AG09309 (cell line): Measurements from ENCODE around the gene PLXNA1.

Experiments
- DNase-seq: peaks from one replicate; pipeline ENCODE4 v3.0.0-alpha.2; 2010; ENCODE audit warnings: low read depth
- H3K4me3 ChIP-seq: 2 replicates; pipeline ENCODE4 v1.5.1; 2011; ENCODE audit warnings: mild to moderate bottlenecking, low read depth, low read length, moderate library complexity; ENCODE audit not compliant: control insufficient read depth
- TF ChIP-seq, protein P1 (sequence below): IDR thresholded peaks from 2 replicates; pipeline ENCODE4 v1.5.1; 2011; ENCODE audit warnings: mild to moderate bottlenecking, low read depth, low read length, inconsistent platforms; ENCODE audit not compliant: insufficient read depth, control insufficient read depth; ENCODE audit errors: missing control alignments

PLXNA1 gene

DNA sequence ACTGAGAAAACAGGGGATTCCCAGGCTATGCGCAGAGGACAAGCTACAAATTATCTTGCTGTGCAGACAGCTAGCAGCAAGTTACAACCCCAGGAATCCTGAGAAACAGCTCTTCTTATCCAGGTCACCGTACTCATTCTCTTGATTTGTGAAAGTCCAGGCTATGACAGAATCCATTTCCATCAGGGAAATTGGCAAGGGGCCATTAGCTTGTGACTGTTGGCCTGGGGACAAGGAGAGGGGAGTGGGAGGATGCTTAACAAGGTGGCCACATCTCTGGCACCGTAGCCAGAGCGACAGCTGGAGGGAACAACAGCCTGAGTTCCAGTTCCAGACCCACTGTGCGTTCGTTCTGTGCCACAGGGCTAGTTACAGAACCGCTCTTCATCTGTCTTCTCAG, 44.9 kb upstream of the PLXNA1 start:
- TF ChIP-seq, protein P1, sequence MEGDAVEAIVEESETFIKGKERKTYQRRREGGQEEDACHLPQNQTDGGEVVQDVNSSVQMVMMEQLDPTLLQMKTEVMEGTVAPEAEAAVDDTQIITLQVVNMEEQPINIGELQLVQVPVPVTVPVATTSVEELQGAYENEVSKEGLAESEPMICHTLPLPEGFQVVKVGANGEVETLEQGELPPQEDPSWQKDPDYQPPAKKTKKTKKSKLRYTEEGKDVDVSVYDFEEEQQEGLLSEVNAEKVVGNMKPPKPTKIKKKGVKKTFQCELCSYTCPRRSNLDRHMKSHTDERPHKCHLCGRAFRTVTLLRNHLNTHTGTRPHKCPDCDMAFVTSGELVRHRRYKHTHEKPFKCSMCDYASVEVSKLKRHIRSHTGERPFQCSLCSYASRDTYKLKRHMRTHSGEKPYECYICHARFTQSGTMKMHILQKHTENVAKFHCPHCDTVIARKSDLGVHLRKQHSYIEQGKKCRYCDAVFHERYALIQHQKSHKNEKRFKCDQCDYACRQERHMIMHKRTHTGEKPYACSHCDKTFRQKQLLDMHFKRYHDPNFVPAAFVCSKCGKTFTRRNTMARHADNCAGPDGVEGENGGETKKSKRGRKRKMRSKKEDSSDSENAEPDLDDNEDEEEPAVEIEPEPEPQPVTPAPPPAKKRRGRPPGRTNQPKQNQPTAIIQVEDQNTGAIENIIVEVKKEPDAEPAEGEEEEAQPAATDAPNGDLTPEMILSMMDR: no peak
- no peak overlapping the region for H3K4me3 ChIP-seq
- DNase-seq: no peak

DNA sequence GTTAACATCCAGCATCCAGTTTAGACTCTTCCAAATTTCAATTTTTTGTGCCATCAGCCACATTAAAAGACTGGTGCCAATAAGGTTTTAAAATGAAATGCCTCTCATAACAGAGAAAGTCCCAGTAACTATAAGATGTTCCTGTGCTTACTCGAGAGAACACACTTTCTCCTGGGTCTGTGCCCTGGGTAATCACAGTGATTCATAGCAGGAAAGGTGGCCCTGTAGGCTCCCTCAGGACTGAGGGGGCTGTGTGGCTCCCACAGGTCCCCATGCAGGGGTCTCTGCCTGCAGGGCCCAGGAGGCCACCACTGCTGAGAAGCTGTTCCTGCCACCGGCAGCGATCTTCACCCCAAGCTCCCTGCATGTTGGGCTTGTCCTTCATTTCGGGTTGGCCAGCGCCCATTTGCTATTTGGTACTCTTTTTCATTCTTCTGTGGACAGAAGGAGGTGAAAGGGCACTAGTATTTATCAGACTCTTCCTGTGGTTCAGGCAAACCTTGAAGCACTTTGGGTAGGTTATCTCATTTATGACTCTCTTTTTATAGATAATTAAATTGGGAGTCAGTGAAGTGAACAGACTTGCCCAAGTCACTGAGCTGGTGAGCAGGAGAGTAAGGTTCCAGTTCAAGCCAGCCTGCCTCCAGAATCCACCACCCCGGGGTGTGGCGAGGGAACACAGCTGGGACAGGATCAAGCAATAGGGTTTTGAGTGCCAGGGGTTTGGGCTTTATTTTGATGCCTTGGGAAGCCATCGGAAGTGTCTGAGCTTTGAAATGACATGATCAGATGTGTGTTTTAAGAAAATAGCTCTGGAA, 44.2 kb upstream of the PLXNA1 start:
- TF ChIP-seq, protein P1: no peak
- no peak for DNase-seq
- H3K4me3 ChIP-seq: no peak overlapping the region

DNA sequence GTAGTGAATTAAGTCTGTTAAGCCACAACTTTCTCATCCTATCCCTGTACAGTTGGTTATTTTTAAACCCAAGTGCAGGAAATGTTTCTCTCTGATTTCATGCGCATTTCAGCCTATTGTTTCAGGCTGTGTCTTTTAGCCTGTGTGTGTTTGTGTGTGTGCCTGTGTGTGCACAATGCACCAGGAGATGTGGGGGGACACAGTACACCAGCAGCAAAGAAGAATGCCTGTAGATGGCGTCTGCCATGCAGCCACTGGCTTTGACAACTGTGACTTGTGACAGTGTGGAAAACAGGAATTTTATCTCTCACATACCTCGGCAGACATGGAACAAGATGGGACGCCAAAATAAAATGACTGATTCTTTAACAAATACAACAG, 43.6 kb upstream of the PLXNA1 start:
- TF ChIP-seq, protein P1: no peak
- no peak overlapping the region for H3K4me3 ChIP-seq
- DNase-seq: no peak

DNA sequence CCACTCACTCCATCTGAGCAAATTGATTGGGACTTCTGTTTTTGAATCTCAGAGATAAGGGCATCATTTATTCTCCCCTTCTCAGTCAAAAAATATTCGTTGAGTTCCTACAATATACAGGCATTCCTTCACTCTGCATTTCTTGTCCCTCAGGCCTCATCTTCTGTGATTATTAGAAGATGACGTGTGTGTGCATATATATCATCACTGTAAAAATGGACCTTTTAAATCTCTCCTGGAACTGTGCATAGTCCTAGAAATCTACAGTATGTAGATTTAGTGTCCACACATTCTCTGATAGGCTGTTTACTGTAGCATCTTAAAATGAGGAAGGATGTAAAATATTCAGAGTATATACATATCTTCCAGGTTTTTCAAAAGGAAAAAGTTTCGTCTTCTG, 43.2 kb upstream of the PLXNA1 start:
- no peak overlapping the region for H3K4me3 ChIP-seq
- TF ChIP-seq, protein P1: no peak
- DNase-seq: no peak

DNA sequence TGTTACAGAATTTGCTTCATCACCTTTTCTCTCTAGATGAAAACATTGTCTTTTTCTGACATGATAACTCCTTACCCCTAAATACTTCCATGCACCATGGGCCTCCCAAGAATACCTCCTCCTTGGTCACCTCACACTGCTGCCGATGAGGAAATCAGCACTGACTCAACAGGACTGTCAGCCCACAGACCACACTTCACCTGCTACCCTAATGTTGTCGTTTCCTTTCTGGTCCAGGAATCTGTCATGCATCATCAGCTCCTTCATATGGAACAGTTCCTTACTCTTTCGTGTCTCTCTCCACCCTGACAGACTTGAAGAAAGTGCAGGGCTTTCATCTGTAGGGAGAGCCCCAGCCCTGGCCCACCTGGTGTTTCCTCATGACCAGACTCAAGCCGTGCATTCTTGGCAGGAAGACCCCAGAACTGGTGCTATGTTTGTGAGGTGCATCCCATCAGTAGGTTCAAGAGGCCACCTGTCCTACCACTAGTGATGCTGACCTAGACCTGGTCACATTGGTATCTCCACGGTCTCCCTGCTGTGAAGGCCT, 41.1 kb upstream of the PLXNA1 start:
- no peak overlapping the region for H3K4me3 ChIP-seq
- no peak for DNase-seq
- TF ChIP-seq, protein P1: no peak

DNA sequence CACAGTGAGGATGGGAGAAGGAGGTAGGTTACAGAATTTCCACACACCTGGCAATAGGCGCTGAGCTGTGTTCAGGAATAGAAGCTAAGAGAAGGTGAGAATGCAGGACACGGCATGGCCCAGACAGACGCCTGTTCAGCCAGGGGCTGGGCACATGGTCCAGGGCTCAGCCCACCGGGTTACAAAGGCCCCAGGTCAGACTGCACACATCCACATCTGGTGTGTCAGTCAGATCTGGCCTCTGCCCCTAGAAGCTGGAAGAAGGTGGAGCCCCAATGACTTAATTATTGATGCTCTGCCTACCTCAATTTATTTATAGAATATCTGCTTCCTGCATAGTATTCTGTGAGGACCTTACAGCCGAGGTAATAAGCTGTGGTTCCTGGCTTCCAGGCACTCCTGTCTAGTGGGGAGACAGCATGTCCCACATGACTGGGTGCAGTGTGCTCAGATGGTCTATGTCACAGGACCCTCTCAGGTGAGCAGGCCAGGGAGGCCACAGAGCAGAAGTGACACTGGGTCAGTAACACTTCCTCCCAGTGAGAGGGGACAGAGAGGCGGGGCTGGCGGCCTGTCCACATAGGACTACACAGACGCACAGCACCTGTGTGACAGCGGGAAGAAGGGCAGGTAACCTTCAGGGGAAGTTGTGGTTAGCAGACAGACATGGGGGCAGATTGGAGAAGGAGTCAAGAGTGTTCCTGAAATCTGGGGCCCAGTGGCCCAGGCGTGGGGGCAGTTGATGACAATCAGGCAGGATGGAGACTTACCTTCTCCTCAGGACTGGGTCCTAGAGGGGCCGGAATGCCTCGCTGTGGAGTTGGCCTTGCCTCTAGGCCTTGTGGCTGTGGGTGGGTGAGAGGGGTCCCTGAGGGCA, 38.6 kb upstream of the PLXNA1 start:
- DNase-seq: no peak

More for the DNA sequence above, 38.6 kb upstream of the PLXNA1 start:
- H3K4me3 ChIP-seq: no peak overlapping the region
- TF ChIP-seq, protein P1: no peak
